Retina (tissue), 1 donor: Measurements from ENCODE around the gene TAS2R16.
"Not testable (repeated sequence)": the region's sequence is repeated elsewhere in the genome, so short reads cannot be mapped to it uniquely, and the experiment has no call there.

ENCODE experiments used
- DNase-seq: peaks from one replicate; pipeline ENCODE4 v3.0.0-alpha.2; 2016

TAS2R16 gene

DNA sequence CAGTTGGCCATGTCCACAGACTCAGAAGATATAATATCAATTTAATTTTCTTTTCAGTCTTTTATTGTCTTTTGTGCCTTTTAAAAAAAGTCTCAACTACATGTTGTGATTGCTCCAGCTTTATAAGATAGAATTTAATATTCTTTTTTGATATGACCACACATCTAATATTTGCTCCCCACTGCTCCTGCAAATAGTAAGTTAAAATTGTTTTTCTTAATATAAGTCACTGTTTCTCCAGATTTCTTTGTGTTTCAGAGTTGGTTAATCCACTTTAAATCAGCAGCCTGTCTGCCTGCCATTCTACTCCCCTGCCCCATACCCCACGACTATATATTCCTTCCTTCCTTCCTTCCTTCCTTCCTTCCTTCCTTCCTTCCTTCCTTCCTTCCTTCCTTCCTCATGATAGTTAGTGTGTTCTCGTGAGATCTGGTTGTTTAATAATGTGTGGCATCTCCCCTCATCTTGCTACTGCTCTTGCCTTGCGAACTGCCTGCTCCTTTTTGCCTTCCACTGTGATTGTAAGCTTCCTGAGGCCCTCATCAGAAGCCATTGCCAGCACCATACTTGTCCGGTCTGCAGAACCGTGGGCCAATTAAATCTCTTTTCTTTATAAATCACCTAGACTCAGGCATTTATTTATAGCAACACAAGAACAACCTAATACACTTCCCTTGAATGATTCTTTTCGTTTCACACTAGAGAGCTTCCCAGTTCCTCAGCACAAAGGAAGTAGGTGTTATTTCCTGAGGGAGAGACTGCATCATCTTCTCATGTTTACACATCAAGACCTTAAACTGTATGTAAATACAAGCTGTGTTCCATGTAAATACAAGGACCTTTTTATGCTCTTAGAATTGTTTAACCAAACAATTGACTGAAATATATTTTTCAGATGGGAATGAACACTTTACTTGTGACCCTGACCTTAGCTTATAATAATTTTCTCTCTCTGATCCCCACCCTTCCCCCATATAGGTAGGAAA is 24.5 kb downstream of the TAS2R16 start:
- DNase-seq: no peak

GRCh38 chr7:122968389-122968788 is 27.1 kb downstream of the TAS2R16 start:
- DNase-seq: no peak

- DNase-seq: peak; percentile 22
Measured at GRCh38 chr7:122965306-122965705, 30.2 kb downstream of the TAS2R16 start.

DNA sequence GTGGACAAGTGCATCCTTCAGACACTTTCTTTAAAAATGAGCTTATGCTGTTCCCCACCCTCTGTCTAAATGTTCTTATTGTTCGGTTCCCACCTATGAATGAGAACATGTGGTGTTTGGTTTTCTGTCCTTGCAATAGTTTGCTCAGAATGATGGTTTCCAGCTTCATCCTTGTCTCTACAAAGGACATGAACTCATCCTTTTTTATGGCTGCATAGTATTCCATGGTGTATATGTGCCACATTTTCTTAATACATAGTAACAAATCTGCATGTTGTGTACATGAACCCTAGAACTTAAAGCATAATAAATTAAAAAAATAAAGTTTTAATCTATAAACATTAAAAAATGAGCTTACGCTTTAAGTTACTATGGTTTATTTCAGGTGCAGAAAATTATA is 41.8 kb downstream of the TAS2R16 start:
- not testable (repeated sequence) for DNase-seq

GRCh38 chr7:122951006-122951405 is 44.5 kb downstream of the TAS2R16 start:
- no peak for DNase-seq

DNA sequence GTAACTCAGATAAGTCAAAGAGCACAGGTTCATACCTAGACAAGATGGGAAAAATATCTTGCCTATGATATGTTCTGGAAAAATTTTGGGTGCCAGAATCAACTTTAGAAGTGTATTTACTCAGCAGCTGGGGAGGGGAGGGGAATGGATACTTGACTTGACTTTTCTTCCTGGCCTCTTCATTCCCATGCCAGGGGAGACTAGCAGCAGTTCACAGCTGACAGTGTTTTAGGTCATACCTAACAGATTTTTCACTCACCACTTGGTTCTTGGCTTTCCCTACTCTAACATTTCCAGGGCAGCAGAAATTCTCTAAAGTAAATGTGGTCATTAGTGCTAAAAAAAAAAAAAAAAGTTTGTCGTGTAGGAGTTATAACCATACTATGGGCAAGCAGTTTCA is 46.3 kb downstream of the TAS2R16 start:
- no peak for DNase-seq
